Breast epithelium (tissue), 4 donors: Measurements from ENCODE around the gene PDCD1. TPM values are rescaled to one million over a fixed set of nuclear protein-coding genes. Genes with fewer than 3 reads are reported as not detected.
"Not testable (repeated sequence)": the region's sequence is repeated elsewhere in the genome, so short reads cannot be mapped to it uniquely, and the experiment has no call there.

ENCODE experiments used
- DNase-seq, 2 donors: peaks; one replicate each; pipeline ENCODE4 v3.0.0-alpha.2; 2019; ENCODE audit warnings: low spot score in 2 of 2
- H3K27ac ChIP-seq, 2 donors: fragments of 200-600 bp; sonication (generic) in 1 of 2; one replicate each; pipeline ENCODE4 v1.5.1; 2016 to 2019; ENCODE audit warnings: mild to moderate bottlenecking in 1 of 2
- H3K27me3 ChIP-seq, 2 donors: fragments of 200-600 bp; sonication (generic) in 1 of 2; one replicate each; pipeline versions ENCODE4 v1.5.1 to v1.6.0; 2017 to 2019; ENCODE audit warnings: control low read depth in 1 of 2, mild to moderate bottlenecking in 1 of 2
- H3K36me3 ChIP-seq: fragments of 200-600 bp; one replicate; pipeline ENCODE4 v1.5.1; 2019
- H3K4me1 ChIP-seq, 2 donors: fragments of 200-600 bp; sonication (generic); one replicate each; pipeline ENCODE4 v1.5.1; 2016 to 2019; ENCODE audit warnings: control low read depth in 1 of 2
- H3K4me3 ChIP-seq, 3 donors: fragments of 200-600 bp; sonication (generic); 1 replicate in 2 of 3; 2 replicates in 1 of 3; pipeline ENCODE4 v1.5.1; 2016 to 2019; ENCODE audit warnings: mild to moderate bottlenecking in 3 of 3, moderate library complexity in 2 of 3
- H3K9me3 ChIP-seq, 2 donors: fragments of 200-600 bp; sonication (generic) in 1 of 2; one replicate each; pipeline ENCODE4 v1.5.1; 2016 to 2019; ENCODE audit warnings: control low read depth in 1 of 2
- POLR2A ChIP-seq: fragments of 450-650 bp; IDR thresholded peaks from one replicate; pipeline ENCODE4 v1.6.1; 2016; ENCODE audit warnings: antibody characterized with exemption, mild to moderate bottlenecking, moderate library complexity
- POLR2AphosphoS5 ChIP-seq, 3 donors: sonication (generic); formaldehyde crosslinking; IDR thresholded peaks; one replicate each; pipeline ENCODE4 v1.6.1; 2017; ENCODE audit warnings: antibody characterized with exemption in 3 of 3
- intact Hi-C: fragments of 100-400 bp; cut with DNase I; formaldehyde crosslinking; loops from one replicate; pipeline ENCODE4 v1.15.1; 2023; ENCODE audit warnings: low total_unique reads
- total RNA-seq, 3 donors: library from RNA; depleted of rRNA; stranded (reverse); fragments of >200 nt; gene quantifications; one replicate each; pipeline ENCODE4 v1.1.0, GENCODE V29; 2016
- TF ChIP-seq, protein P1 (sequence below), 3 donors: fragments of 450-650 bp; IDR thresholded peaks; one replicate each; pipeline ENCODE4 v1.5.1; 2016 to 2017; ENCODE audit warnings: antibody characterized with exemption in 3 of 3, mild to moderate bottlenecking in 3 of 3, moderate library complexity in 3 of 3

The PDCD1 gene
- total RNA-seq, 3 donors from 2014 or later: 0.16 to 0.88 (median 0.33) TPM

GRCh38 chr2:241834527-241835210, 24.0 kb downstream of the PDCD1 start:
- Histone ChIP-seq H3K27ac (no peak overlapping the region), H3K27me3 (no peaks in the 10 kb centered on the region), H3K4me1 (no peaks in the 10 kb centered on the region), H3K4me3 (no peak overlapping the region), H3K36me3 (no peaks in the 10 kb centered on the region), H3K9me3 (no peaks in the 10 kb centered on the region)
- DNase-seq: no peak
- TF ChIP-seq POLR2AphosphoS5 (IDR thresholded peaks at IDR 0.05): no peak
- TF ChIP-seq, protein P1, sequence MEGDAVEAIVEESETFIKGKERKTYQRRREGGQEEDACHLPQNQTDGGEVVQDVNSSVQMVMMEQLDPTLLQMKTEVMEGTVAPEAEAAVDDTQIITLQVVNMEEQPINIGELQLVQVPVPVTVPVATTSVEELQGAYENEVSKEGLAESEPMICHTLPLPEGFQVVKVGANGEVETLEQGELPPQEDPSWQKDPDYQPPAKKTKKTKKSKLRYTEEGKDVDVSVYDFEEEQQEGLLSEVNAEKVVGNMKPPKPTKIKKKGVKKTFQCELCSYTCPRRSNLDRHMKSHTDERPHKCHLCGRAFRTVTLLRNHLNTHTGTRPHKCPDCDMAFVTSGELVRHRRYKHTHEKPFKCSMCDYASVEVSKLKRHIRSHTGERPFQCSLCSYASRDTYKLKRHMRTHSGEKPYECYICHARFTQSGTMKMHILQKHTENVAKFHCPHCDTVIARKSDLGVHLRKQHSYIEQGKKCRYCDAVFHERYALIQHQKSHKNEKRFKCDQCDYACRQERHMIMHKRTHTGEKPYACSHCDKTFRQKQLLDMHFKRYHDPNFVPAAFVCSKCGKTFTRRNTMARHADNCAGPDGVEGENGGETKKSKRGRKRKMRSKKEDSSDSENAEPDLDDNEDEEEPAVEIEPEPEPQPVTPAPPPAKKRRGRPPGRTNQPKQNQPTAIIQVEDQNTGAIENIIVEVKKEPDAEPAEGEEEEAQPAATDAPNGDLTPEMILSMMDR (IDR thresholded peaks at IDR 0.05): no peak
- no peak for TF ChIP-seq POLR2A
- intact Hi-C loops: no loop called here

- H3K27me3 ChIP-seq, H3K36me3 ChIP-seq, H3K4me3 ChIP-seq, H3K27ac ChIP-seq, H3K4me1 ChIP-seq, intact Hi-C loops, H3K9me3 ChIP-seq: not testable (repeated sequence)
- DNase-seq: peak in 1 of 2 donors; percentile 38
Measured at GRCh38 chr2:241833756-241834526, 24.8 kb downstream of the PDCD1 start.

DNA sequence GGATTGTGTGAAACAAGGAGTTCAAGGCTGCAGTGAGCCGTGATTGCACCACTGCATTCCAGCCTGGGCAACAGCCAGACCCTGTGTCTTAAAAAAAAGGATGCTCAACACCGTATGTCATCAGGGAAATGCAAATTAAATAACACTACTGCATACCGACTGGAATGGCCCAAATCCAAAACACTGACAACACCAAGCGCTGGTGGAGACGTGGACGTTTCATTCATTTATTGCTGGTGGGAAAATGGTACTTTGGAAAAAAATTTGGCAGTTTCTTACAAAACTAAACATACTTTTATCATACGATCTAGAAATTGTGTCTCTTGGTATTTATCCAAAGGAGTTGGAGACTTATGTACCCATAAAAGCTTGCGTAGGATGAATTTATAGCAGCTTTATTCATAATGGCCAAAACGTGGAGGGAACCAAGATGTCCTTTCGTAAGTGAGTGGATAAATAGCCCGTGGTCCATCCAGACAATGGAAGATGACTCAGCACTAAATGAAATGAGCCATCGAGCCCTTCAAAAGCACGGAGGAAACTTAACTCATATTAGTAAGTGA, 25.5 kb downstream of the PDCD1 start:
- Histone ChIP-seq H3K27ac (no peak overlapping the region), H3K36me3 (no peaks in the 10 kb centered on the region), H3K27me3 (no peaks in the 10 kb centered on the region), H3K4me1 (no peaks in the 10 kb centered on the region), H3K4me3 (no peak overlapping the region), H3K9me3 (no peaks in the 10 kb centered on the region)
- intact Hi-C loops: no loop called here
- TF ChIP-seq, protein P1 (IDR thresholded peaks at IDR 0.05): no peak
- DNase-seq: peak in 1 of 2 donors; percentile 28

DNA sequence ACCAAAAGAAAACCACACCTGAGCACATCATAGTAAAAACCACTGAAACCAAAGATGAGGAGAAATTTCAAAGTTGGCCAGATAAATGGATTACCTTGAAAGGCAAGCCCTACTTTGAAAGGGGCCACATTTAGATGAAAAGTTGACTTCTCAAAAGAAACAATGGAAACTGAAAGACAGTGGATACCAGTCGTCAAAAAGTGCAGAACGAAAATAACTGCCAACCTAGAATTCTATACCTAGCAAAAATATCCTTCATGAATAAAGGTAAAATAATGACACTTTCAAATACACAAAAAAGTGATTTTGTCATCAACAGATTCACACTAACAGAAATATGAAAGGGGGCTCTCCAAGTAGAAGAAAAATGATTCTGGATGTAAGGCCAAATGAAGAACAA, 31.3 kb downstream of the PDCD1 start:
- Histone ChIP-seq H3K27me3 (no peaks in the 10 kb centered on the region), H3K4me3 (no peak overlapping the region), H3K4me1 (no peaks in the 10 kb centered on the region), H3K27ac (no peak overlapping the region), H3K36me3 (no peaks in the 10 kb centered on the region), H3K9me3 (peaks cover 7 to 12% of the 10 kb centered on the region in 2 donors)
- intact Hi-C loops: no loop called here
- DNase-seq: no peak
- TF ChIP-seq POLR2AphosphoS5 (IDR thresholded peaks at IDR 0.05) (no peak), POLR2A (no peak)
- TF ChIP-seq, protein P1 (IDR thresholded peaks at IDR 0.05): no peak

- intact Hi-C loops, H3K27me3 ChIP-seq, H3K4me1 ChIP-seq, DNase-seq, H3K36me3 ChIP-seq, H3K27ac ChIP-seq, H3K4me3 ChIP-seq: not testable (repeated sequence)
- H3K9me3 ChIP-seq: peaks cover 7 to 12% of the 10 kb centered on the region in 2 donors
Measured at GRCh38 chr2:241823531-241824437, 34.9 kb downstream of the PDCD1 start.
